ENCODE data around the gene TTN.
A peak's percentile ranks its signal among the peaks of the same experiment; 100 is the strongest.

The TTN gene

GRCh38 chr2:178811901-178812300, 4.7 kb upstream of the TTN start:
- DNase-seq (ENCODE audit: low spot score) (no peak), FAIRE-seq (no peak)

DNA sequence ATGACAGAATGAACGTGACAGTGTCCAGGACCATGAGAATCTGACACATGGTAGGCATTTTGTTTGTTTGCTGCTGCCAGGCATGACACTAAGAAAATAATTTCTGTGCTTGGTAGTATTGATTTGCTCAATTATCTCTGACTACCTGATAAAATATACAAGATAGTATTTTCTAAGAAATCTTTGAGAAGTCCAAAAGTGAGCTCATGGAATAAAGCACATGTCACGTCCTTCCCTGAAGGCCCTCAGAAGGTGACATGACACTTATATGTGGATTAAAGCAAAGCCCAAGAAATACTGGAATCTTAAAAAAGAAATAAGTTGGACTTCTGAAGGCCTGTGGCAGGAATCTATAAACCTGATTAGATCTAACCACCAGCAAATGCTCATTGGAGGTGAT, 3.8 kb upstream of the TTN start:
- DNase-seq (ENCODE audit: low spot score) (no peak), FAIRE-seq (no peak)

- DNase-seq (ENCODE audit: low spot score) (no peak), FAIRE-seq (no peak)
These were observed 3.2 kb upstream of the TTN start for GRCh38 chr2:178810422-178810821.

GRCh38 chr2:178806543-178806942, 680 bp downstream of the TTN start:
- FAIRE-seq = no peak
- no peak for DNase-seq (ENCODE audit: low spot score)

DNA sequence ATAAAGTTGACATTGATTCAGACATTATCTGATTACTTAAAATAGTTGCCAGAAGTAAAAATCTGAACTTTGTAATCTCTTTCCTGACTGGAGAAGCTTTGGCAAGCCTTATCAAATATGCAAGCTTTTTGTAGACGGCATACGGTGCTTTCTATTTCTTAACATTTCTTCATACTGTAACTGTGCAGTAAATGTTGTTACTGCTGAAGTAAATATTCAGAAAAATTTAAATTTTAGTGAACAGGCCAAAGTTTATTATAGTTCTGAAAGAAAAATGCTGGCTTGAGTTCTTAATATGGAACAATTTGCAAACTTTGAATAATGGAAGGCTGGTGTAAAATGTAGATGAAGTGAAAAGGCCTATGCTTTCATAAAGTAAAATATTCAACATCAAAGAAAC, 1.8 kb downstream of the TTN start:
- FAIRE-seq = no peak
- no peak for DNase-seq (ENCODE audit: low spot score)

GRCh38 chr2:178804791-178805190, 2.4 kb downstream of the TTN start:
- peak; percentile 23 for FAIRE-seq

DNA sequence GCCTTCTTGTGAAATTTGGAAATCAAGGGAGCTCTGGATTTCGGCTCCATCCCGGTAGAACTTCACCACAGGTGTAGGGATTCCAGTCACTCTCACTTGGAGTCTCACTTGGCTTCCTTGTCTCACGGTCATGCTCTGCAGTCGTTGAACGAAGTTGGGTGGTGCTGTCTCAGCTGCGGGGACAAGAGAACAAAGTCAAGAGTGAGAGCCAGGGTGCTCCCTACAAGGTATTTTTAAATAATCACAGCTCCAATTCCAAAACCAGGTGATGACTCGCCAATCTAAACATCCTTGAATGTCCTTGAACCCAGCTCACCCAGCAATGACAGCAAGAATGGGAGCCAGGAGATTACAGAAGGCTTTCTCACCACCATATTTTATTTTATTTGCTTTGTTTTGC, 6.7 kb downstream of the TTN start:
- FAIRE-seq (no peak), DNase-seq (ENCODE audit: low spot score) (no peak)

More at GRCh38 chr2:178804791-178805190, 2.4 kb downstream of the TTN start:
- DNase-seq (ENCODE audit: low spot score) = peak; percentile 36

GRCh38 chr2:178799305-178799704, 7.9 kb downstream of the TTN start:
- DNase-seq (ENCODE audit: low spot score) = no peak
- no peak for FAIRE-seq

GRCh38 chr2:178796079-178796677, 11.0 kb downstream of the TTN start:
- DNase-seq (ENCODE audit: low spot score) = peak; percentile 30
- FAIRE-seq = peak; percentile 58

DNA sequence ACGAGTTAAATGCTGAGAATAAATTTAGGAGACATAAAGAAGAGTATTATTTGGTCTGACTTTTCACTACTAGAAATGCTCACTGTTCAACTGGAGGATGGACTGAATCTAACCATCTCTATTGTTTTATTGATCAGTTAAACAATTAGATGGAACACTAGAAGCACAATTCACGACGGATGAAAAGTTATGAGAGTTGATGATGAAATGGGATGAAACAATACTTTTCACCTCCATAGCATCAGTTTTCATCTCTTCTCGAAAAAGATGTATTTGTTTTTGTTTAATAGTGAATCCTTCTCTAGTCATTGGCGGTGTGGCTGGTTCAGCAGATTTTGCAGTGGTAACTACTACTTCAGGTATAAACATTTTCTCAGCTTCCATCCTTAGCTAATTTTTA, 19.3 kb downstream of the TTN start:
- FAIRE-seq (no peak), DNase-seq (ENCODE audit: low spot score) (no peak)

DNA sequence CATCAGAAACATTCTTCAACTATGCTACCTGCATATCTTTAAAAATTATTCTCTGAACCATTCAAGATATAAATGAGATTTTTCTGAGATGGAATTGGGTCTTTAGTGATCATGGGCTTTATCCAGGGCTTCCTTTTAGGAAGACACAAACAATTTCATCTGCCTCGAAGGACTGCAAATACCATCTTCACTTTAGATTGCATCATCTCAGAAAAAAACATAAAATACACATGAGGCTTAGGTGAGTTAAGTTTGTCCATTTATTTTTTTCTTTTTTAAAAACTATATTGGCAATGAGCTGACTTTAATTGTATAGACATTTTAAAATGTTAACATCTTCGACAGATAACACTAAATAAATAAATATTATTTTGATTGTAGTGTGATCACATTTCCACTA, 20.1 kb downstream of the TTN start:
- no peak for FAIRE-seq
- no peak for DNase-seq (ENCODE audit: low spot score)

DNA sequence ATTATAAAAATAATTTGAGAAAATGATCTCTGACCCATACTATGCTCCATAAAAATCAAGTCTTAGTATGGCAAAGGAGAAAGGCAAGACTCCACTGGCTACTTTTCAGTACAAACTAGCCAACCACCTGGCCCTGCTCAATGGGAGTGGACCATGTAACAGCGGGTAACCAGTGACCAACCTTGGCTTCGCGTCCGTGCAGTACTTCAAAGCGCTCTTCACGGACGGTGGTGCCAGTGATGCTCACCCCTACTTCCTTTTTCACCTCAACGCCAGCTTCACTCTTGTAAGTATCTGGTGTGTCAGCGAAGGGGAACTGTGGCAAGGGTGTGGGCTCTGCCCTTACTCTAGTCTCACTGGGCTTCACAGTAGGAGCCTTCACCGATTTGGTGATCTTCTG, 23.3 kb downstream of the TTN start:
- FAIRE-seq = no peak

GRCh38 chr2:178782236-178782635, 25.0 kb downstream of the TTN start:
- FAIRE-seq = no peak

More for the DNA sequence above, 23.3 kb downstream of the TTN start:
- DNase-seq (ENCODE audit: low spot score) = no peak

DNA sequence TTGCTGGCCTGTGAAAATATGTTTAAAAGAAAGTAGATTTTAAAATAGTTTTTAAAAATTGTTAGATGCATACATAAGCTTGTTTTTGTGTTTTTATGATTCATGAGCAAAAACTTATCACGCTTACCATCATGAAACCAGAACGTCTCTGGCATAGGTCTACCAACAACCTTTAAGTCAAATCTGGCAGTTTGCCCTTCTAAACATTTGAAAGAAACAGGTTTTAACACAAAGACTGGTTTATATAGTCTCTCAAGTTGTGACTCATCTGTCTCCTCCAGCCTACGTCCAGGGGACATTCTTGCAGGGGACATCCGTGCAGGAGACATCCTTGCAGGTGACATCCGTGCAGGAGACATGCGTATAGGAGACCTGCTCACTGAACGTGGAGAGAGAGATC, 29.6 kb downstream of the TTN start:
- DNase-seq (ENCODE audit: low spot score) = no peak
- no peak for FAIRE-seq

More at GRCh38 chr2:178782236-178782635, 25.0 kb downstream of the TTN start:
- DNase-seq (ENCODE audit: low spot score) = no peak

DNA sequence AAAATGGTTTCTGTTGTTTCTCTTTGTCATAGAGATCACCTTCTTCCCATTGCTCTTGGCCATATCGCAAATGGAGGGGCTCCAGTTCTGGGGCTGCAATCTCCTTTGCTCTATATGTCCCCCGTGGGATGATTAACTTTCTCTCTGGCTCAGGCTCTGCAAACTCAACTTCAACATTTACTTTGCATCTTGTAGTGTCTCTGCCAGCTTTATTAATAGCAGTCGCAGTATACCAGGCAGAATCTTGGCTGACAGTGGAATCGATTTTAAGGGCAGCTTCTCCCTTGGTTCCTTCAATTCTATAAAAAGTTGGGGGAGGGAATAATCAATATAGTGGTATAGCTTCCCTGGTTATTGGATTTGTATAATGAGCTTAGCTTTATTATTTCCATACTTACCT, 30.5 kb downstream of the TTN start:
- DNase-seq (ENCODE audit: low spot score) (no peak), FAIRE-seq (no peak)

GRCh38 chr2:178775975-178776374, 31.2 kb downstream of the TTN start:
- no peak for FAIRE-seq
- DNase-seq (ENCODE audit: low spot score) = no peak

GRCh38 chr2:178770518-178770917, 36.7 kb downstream of the TTN start:
- DNase-seq (ENCODE audit: low spot score) = no peak

DNA sequence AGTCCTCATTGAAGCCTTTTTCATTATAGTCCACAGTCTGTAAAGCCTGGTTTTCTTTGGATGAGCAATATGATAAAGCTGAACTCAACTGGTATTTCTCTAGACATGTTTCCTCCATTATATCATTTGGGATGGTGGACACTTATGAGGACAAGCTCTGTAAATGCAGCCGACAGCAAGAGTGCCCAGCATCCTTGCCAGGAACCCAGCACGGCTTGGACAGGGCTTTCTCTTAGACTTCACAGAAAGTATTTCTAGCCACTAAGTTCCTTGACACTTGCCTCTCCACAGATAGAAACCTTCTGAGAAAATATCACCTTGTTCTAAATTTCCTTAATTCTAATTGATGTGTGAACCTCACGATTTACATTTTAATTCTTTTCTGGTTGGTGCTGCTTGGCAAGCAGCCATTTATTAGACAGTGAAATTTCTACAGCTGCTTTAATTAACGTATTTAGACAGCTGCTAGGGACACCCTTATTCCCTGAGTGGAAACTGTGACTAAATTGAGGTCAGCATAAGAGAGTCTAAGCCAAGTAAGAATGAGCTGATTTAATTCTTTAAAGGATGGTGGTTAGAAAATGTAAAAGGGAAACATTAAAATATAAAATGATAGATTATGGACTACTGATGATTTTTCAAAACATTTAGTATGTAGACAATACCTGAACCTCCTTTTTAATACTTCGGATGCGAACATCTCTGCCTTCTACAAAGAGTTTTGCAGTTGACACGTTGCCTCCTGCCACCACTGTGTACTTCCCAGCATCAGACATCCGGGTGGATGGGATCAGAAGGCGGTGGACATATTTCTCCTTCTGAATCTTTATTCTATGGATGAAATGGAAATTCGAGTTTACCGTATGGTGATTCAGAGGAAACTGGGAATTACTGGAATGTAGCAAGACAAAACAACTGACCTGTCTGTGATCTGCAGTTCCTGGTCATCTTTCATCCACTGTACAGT, 39.8 kb downstream of the TTN start:
- DNase-seq (ENCODE audit: low spot score) (no peak), FAIRE-seq (no peak)

More at GRCh38 chr2:178770518-178770917, 36.7 kb downstream of the TTN start:
- FAIRE-seq = no peak

DNA sequence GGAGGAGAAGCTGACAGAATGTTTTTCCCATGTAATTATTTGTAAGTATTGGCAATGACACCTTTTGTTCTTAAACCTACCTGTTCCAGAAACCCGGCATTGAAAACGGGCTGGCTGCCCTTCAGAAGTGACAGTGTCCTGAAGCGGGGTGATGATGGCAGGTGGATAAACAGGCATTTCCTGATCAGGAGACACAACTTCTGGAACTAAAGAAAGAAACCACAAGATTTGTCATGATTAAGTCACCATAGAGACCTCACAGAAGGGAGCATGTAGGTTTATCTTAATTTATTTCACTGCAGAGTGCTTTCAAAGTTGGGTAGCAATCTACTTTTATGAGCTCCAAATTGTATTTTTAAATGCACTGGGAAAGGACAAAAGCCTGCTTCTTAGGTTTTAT, 43.1 kb downstream of the TTN start:
- DNase-seq (ENCODE audit: low spot score) = no peak
- FAIRE-seq = no peak

DNA sequence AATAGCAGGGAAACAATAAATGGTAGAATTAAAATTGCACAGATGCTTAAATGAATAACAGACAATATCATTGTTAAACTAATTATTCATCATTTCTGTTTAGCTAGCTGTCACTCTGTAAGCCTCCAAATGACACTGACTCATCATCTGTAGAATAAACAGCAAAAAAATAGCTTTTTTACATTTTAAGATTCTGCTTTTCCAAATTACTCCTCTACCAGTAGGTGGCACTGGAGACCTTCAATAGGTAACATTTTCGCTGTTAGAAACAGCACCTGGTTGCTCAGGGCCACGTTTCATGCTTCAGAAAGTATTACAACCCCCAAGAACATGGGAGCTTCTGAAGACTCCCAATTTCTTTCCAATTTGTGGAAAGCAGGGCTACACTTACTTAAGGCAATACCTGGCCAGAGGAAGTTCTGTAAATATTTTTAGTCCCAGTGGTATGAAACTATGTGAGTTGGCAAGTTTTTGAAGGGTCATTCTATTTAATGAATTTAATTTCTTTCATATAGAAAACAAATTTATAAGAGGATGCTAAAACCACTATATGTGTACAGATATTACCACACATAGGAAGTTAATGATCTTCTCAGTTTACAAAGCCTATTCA, 45.4 kb downstream of the TTN start:
- DNase-seq (ENCODE audit: low spot score) (peak; percentile 37), FAIRE-seq (no peak)

GRCh38 chr2:178756843-178757242, 50.4 kb downstream of the TTN start:
- FAIRE-seq (no peak), DNase-seq (ENCODE audit: low spot score) (peak; percentile 18)

DNA sequence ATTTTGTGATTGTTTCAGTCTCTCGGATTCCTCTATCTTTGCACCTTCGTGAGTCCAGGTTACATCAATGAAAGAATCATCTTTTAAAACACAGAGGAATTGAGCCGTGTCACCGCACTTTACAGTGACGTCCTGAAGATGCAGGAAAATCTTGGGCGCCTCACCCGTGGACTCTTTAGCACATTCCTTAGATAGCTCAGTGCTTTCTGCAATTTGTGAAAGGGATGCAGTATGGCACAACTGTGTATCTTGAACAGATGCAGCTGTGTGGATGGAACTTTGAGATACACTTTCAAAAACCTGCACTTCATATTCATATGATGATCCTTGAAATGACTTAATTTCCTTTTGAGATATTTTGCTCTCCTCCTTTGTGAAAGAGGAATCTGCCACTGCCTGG, 50.9 kb downstream of the TTN start:
- FAIRE-seq (no peak), DNase-seq (ENCODE audit: low spot score) (no peak)

All from RCC 7860 (cell line).